HCT116 (cell line): ENCODE results near the gene UBAC2. TPM values are rescaled to one million over a fixed set of nuclear protein-coding genes. Genes with fewer than 3 reads are reported as not detected.

Experiments used
- ATAC-seq: fragments of 200-7000 bp; cut with Tn5 transposase; 2 replicates; pipeline ENCODE4 v1.9.1; 2020; ENCODE audit warnings: mild to moderate bottlenecking, moderate library complexity
- BruUV-seq: library from RNA; stranded (reverse); fragments of 400-500 nt; replicated peaks from 2 replicates; lab custom pipeline; 2021; lab: Mats Ljungman, UMichigan
- CTCF ChIA-PET: fragments of 300-600 bp; sonication (Branson Sonifier 250); formaldehyde crosslinking; loops from one replicate; lab custom pipeline; 2021; ENCODE audit warnings: antibody characterized with exemption; lab: Charles Lee
- POLR2A ChIA-PET: fragments of 300-600, 350-600 bp; sonication (Branson Sonifier 250); formaldehyde crosslinking; loops from one replicate; lab custom pipeline; 2021; ENCODE audit warnings: antibody characterized with exemption; lab: Charles Lee
- RAD21 ChIA-PET, 2 experiments: fragments of 300-600 bp; sonication (Branson Sonifier 250); formaldehyde crosslinking; loops; one replicate each; lab custom pipeline; 2023; ENCODE audit warnings: low total read pairs in 2 of 2; ENCODE audit not compliant: uncharacterized antibody in 2 of 2, unreplicated experiment in 2 of 2, low non-redundant PET in 1 of 2; lab: Charles Lee
- DNase-seq: peaks from one replicate; pipeline ENCODE4 v3.0.0-alpha.2; 2010; ENCODE audit warnings: low read depth, low spot score
- H2AFZ ChIP-seq: fragments of 200-600 bp; shearing (Covaris generic), sonication (generic); 2 replicates; pipeline ENCODE4 v1.6.1; 2017; ENCODE audit warnings: low read depth, mixed run types, mixed read lengths, antibody characterized with exemption, low read length; ENCODE audit not compliant: poor library complexity, severe bottlenecking
- H3K27ac ChIP-seq: 2 replicates; pipeline ENCODE4 v1.5.1; 2012; ENCODE audit warnings: low read depth, low read length
- H3K27me3 ChIP-seq: fragments of 200-600 bp; sonication (generic); 2 replicates; pipeline ENCODE4 v1.6.1; 2016; ENCODE audit warnings: mixed run types, low read length, mixed read lengths; ENCODE audit not compliant: insufficient read depth
- H3K36me3 ChIP-seq, 2 experiments: fragments of 200-500 bp in 1 of 2; fragments of 200-600 bp in 1 of 2; sonication (Bioruptor generic) in 1 of 2; sonication (generic) in 1 of 2; 2 replicates each; pipeline versions ENCODE4 v1.5.1 to v1.6.1; 2014 to 2016; ENCODE audit warnings: low read length in 2 of 2, inconsistent platforms in 1 of 2, mixed read lengths in 1 of 2, mixed run types in 1 of 2; ENCODE audit not compliant: insufficient read depth in 2 of 2, control insufficient read depth in 1 of 2
- H3K4me1 ChIP-seq, 2 experiments: fragments of 200-600 bp in 1 of 2; sonication (generic) in 1 of 2; 2 replicates each; pipeline versions ENCODE4 v1.5.1 to v1.6.1; 2012 to 2017; ENCODE audit warnings: low read length in 2 of 2, inconsistent platforms in 1 of 2, mild to moderate bottlenecking in 1 of 2, mixed read lengths in 1 of 2, mixed run types in 1 of 2, moderate library complexity in 1 of 2; ENCODE audit not compliant: insufficient read depth in 2 of 2, control insufficient read depth in 1 of 2
- H3K4me2 ChIP-seq: fragments of 200-600 bp; sonication (generic); 2 replicates; pipeline ENCODE4 v1.6.1; 2017; ENCODE audit warnings: mixed run types, low read length, mixed read lengths
- H3K4me3 ChIP-seq, 2 experiments: fragments of 200-600 bp in 1 of 2; sonication (generic) in 1 of 2; replicated peaks in 1 of 2; 2 replicates each; pipeline ENCODE4 v1.5.1; 2011 to 2016; ENCODE audit warnings: low read length in 2 of 2, control low read depth in 1 of 2, low read depth in 1 of 2, mild to moderate bottlenecking in 1 of 2, mixed read lengths in 1 of 2, mixed run types in 1 of 2
- H3K79me2 ChIP-seq: fragments of 200-600 bp; sonication (generic); 2 replicates; pipeline ENCODE4 v1.6.1; 2017; ENCODE audit warnings: mild to moderate bottlenecking, mixed run types, low read length, moderate library complexity, mixed read lengths; ENCODE audit not compliant: insufficient read depth
- H3K9ac ChIP-seq: fragments of 200-600 bp; sonication (generic); 2 replicates; pipeline ENCODE4 v1.6.1; 2016; ENCODE audit warnings: low read length, mixed read lengths
- H3K9me2 ChIP-seq: fragments of 200-600 bp; sonication (generic), shearing (Covaris generic); 2 replicates; pipeline ENCODE4 v1.6.1; 2017; ENCODE audit warnings: mixed run types, mild to moderate bottlenecking, moderate library complexity; ENCODE audit not compliant: insufficient read depth
- H3K9me3 ChIP-seq, 2 experiments: fragments of 200-500 bp in 1 of 2; fragments of 200-600 bp in 1 of 2; sonication (Bioruptor generic) in 1 of 2; sonication (generic) in 1 of 2; 2 replicates each; pipeline ENCODE4 v1.6.1; 2014 to 2017; ENCODE audit warnings: low read length in 2 of 2, mixed read lengths in 2 of 2, inconsistent platforms in 1 of 2, low read depth in 1 of 2, mild to moderate bottlenecking in 1 of 2, mixed run types in 1 of 2, moderate library complexity in 1 of 2; ENCODE audit not compliant: control insufficient read depth in 1 of 2, insufficient read depth in 1 of 2
- H4K20me1 ChIP-seq: fragments of 200-600 bp; sonication (generic), shearing (Covaris generic); 2 replicates; pipeline ENCODE4 v1.6.1; 2017; ENCODE audit warnings: mixed run types, mild to moderate bottlenecking, moderate library complexity; ENCODE audit not compliant: insufficient read depth
- CBX3 ChIP-seq: IDR thresholded peaks from 2 replicates; pipeline ENCODE4 v1.6.1; 2012; ENCODE audit warnings: low read depth
- EGR1 ChIP-seq: IDR thresholded peaks from 2 replicates; pipeline ENCODE4 v1.6.1; 2012; ENCODE audit warnings: low read depth
- EZH2phosphoT487 ChIP-seq: fragments of 200-600 bp; IDR thresholded peaks from 2 replicates; pipeline ENCODE4 v1.6.1; 2018; ENCODE audit warnings: antibody characterized with exemption, borderline replicate concordance
- FOSL1 ChIP-seq: IDR thresholded peaks from 2 replicates; pipeline ENCODE4 v1.6.1; 2012; ENCODE audit warnings: low read depth
- JUND ChIP-seq: IDR thresholded peaks from 2 replicates; pipeline ENCODE4 v1.6.1; 2012
- POLR2A ChIP-seq: IDR thresholded peaks from 2 replicates; pipeline ENCODE4 v1.7.0; 2011; ENCODE audit warnings: borderline replicate concordance; ENCODE audit not compliant: insufficient read depth, insufficient read length; ENCODE audit errors: extremely low read depth
- SIN3A ChIP-seq: IDR thresholded peaks from 2 replicates; pipeline ENCODE4 v1.6.1; 2012; ENCODE audit warnings: low read depth
- SP1 ChIP-seq: IDR thresholded peaks from 2 replicates; pipeline ENCODE4 v1.6.1; 2012; ENCODE audit warnings: low read depth
- SRF ChIP-seq: IDR thresholded peaks from 2 replicates; pipeline ENCODE4 v1.6.1; 2012; ENCODE audit warnings: low read depth
- ZNF274 ChIP-seq: fragments of 200-500 bp; sonication (Bioruptor generic); IDR thresholded peaks from 2 replicates; pipeline ENCODE4 v1.6.1; 2014; ENCODE audit warnings: mild to moderate bottlenecking, low read depth, low read length, inconsistent platforms
- intact Hi-C: fragments of 100-400 bp; cut with micrococcal nuclease; formaldehyde crosslinking; loops from 2 replicates; pipeline ENCODE4 v1.10.0; 2022
- total RNA-seq: library from RNA; stranded (reverse); gene quantifications from one replicate; pipeline ENCODE4 v1.2.1, GENCODE V29; 2021; ENCODE audit not compliant: unreplicated experiment
- TF ChIP-seq, protein P1 (sequence below): IDR thresholded peaks from 2 replicates; pipeline ENCODE4 v1.6.1; 2012
- TF ChIP-seq, protein P2 (sequence below): IDR thresholded peaks from 2 replicates; pipeline ENCODE4 v1.6.1; 2012; ENCODE audit warnings: low read depth
- TF ChIP-seq, protein P3 (sequence below): IDR thresholded peaks from 2 replicates; pipeline ENCODE4 v1.6.1; 2011; ENCODE audit warnings: mild to moderate bottlenecking, low read length, moderate library complexity; ENCODE audit not compliant: insufficient replicate concordance; ENCODE audit errors: extremely low read depth

The UBAC2 gene
- total RNA-seq, 1 experiment from 2014 or later = 67.4 TPM

DNA sequence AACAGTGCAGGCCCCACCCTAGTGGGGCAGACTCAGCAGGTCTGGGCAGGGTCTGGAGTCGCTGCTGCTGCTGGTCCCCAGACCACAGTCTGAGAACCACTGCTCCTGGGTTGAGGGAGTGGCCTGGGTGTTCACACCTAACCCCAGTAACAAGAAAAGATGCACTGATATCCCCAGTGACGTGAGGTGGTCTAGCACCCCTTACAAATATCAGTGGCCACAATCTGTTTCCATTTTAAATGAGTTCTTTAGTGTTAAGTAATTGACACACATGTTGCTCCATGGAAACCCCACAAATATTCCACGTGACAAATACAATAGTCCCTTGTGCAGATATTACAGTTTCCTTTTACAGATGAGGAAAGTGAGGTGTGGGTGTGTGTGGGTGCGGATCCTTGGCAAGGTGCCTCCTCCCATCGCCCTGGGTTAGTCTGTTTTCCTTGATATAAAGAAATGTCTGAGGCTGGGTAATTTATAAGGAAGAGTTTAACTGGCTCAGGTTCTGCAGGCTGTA lies 202.9 kb downstream of the UBAC2 start:
- no peaks in the 10 kb centered on the region for H3K27me3 ChIP-seq
- no peaks in the 10 kb centered on the region for H4K20me1 ChIP-seq
- H3K4me1 ChIP-seq = no peaks in the 10 kb centered on the region
- ChIA-PET CTCF (no interaction called here), RAD21 (no interaction called here), POLR2A (no interaction called here)
- no peaks in the 10 kb centered on the region for H3K9me3 ChIP-seq
- no peaks in the 10 kb centered on the region for H3K79me2 ChIP-seq
- BruUV-seq = no TSS peak
- no peak for TF ChIP-seq EZH2phosphoT487
- TF ChIP-seq ZNF274 = no peak
- no peak for TF ChIP-seq EGR1
- TF ChIP-seq SRF = no peak
- TF ChIP-seq, protein P1, sequence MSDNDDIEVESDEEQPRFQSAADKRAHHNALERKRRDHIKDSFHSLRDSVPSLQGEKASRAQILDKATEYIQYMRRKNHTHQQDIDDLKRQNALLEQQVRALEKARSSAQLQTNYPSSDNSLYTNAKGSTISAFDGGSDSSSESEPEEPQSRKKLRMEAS = no peak
- TF ChIP-seq FOSL1 = no peak
- TF ChIP-seq SP1 = no peak
- no peak for TF ChIP-seq CBX3
- TF ChIP-seq, protein P2, sequence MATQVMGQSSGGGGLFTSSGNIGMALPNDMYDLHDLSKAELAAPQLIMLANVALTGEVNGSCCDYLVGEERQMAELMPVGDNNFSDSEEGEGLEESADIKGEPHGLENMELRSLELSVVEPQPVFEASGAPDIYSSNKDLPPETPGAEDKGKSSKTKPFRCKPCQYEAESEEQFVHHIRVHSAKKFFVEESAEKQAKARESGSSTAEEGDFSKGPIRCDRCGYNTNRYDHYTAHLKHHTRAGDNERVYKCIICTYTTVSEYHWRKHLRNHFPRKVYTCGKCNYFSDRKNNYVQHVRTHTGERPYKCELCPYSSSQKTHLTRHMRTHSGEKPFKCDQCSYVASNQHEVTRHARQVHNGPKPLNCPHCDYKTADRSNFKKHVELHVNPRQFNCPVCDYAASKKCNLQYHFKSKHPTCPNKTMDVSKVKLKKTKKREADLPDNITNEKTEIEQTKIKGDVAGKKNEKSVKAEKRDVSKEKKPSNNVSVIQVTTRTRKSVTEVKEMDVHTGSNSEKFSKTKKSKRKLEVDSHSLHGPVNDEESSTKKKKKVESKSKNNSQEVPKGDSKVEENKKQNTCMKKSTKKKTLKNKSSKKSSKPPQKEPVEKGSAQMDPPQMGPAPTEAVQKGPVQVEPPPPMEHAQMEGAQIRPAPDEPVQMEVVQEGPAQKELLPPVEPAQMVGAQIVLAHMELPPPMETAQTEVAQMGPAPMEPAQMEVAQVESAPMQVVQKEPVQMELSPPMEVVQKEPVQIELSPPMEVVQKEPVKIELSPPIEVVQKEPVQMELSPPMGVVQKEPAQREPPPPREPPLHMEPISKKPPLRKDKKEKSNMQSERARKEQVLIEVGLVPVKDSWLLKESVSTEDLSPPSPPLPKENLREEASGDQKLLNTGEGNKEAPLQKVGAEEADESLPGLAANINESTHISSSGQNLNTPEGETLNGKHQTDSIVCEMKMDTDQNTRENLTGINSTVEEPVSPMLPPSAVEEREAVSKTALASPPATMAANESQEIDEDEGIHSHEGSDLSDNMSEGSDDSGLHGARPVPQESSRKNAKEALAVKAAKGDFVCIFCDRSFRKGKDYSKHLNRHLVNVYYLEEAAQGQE = no peak
- TF ChIP-seq, protein P3, sequence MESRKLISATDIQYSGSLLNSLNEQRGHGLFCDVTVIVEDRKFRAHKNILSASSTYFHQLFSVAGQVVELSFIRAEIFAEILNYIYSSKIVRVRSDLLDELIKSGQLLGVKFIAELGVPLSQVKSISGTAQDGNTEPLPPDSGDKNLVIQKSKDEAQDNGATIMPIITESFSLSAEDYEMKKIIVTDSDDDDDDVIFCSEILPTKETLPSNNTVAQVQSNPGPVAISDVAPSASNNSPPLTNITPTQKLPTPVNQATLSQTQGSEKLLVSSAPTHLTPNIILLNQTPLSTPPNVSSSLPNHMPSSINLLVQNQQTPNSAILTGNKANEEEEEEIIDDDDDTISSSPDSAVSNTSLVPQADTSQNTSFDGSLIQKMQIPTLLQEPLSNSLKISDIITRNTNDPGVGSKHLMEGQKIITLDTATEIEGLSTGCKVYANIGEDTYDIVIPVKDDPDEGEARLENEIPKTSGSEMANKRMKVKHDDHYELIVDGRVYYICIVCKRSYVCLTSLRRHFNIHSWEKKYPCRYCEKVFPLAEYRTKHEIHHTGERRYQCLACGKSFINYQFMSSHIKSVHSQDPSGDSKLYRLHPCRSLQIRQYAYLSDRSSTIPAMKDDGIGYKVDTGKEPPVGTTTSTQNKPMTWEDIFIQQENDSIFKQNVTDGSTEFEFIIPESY = no peak
- no peak for TF ChIP-seq JUND
- TF ChIP-seq POLR2A = no peak
- no peak for TF ChIP-seq SIN3A
- no peaks in the 10 kb centered on the region for H3K9me2 ChIP-seq
- no peaks in the 10 kb centered on the region for H3K36me3 ChIP-seq
- H3K4me3 ChIP-seq = no peak overlapping the region
- H3K27ac ChIP-seq = no peak overlapping the region
- no peak overlapping the region for H3K4me2 ChIP-seq
- no peak for ATAC-seq
- H2AFZ ChIP-seq = no peak overlapping the region
- DNase-seq = no peak
- no peak overlapping the region for H3K9ac ChIP-seq
- intact Hi-C loops = no loop called here
